ENCODE measurements around the gene TECPR1.

GRCh38 chr7:98191668-98192431 is 60.2 kb downstream of the TECPR1 start:
- TF ChIP-seq CTCF (IDR thresholded peaks at IDR 0.05) (no peak), EZH2 (IDR thresholded peaks at IDR 0.05) (no peak), EZH2phosphoT487 (IDR thresholded peaks at IDR 0.05) (no peak)

Data from neural progenitor cell (in vitro differentiated cells).